ENCODE measurements around the gene NBDY.

Gene NBDY

GRCh38 chrX:56853436-56853835, 124.4 kb downstream of the NBDY start:
- no peak for DNase-seq (ENCODE audit: extremely low read depth, insufficient read length)
- TF ChIP-seq, protein P1, sequence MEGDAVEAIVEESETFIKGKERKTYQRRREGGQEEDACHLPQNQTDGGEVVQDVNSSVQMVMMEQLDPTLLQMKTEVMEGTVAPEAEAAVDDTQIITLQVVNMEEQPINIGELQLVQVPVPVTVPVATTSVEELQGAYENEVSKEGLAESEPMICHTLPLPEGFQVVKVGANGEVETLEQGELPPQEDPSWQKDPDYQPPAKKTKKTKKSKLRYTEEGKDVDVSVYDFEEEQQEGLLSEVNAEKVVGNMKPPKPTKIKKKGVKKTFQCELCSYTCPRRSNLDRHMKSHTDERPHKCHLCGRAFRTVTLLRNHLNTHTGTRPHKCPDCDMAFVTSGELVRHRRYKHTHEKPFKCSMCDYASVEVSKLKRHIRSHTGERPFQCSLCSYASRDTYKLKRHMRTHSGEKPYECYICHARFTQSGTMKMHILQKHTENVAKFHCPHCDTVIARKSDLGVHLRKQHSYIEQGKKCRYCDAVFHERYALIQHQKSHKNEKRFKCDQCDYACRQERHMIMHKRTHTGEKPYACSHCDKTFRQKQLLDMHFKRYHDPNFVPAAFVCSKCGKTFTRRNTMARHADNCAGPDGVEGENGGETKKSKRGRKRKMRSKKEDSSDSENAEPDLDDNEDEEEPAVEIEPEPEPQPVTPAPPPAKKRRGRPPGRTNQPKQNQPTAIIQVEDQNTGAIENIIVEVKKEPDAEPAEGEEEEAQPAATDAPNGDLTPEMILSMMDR (IDR thresholded peaks at IDR 0.05; ENCODE audit: insufficient read depth, low read length, poor library complexity, severe bottlenecking): no peak

DNA sequence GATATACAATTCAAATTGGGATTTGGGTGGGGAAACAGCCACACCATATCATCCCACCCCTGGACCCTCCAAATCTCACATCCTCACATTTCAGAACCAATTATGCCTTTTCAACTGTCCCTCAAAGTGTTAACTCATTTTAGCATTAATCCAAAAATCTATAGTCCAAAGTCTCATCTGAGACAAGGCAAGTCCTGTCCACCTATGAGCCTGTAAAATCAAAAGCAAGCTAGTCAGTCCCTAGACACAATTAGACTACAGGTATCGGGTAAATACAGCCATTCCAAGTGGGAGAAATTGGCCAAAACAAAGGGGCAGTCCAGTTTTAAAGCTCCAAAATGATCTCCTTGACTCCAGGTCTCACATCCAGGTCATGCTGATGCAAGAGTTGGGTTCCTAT, 128.0 kb downstream of the NBDY start:
- no peaks in the 10 kb centered on the region for H3K27me3 ChIP-seq (replicated peaks; ENCODE audit: control insufficient read depth, insufficient read depth, low read length)
- TF ChIP-seq, protein P1 (IDR thresholded peaks at IDR 0.05; ENCODE audit: insufficient read depth, low read length, poor library complexity, severe bottlenecking): no peak
- H3K4me3 ChIP-seq (replicated peaks; ENCODE audit: low read depth, low read length): no peak overlapping the region

More at GRCh38 chrX:56853436-56853835, 124.4 kb downstream of the NBDY start:
- no peaks in the 10 kb centered on the region for H3K36me3 ChIP-seq (ENCODE audit: control insufficient read depth, insufficient read depth, low read length)
- no peaks in the 10 kb centered on the region for H3K27me3 ChIP-seq (replicated peaks; ENCODE audit: control insufficient read depth, insufficient read depth, low read length)
- no peak overlapping the region for H3K4me3 ChIP-seq (replicated peaks; ENCODE audit: low read depth, low read length)

GRCh38 chrX:56860888-56861287, 131.8 kb downstream of the NBDY start:
- DNase-seq (ENCODE audit: extremely low read depth, insufficient read length): no peak
- TF ChIP-seq, protein P1 (IDR thresholded peaks at IDR 0.05; ENCODE audit: insufficient read depth, low read length, poor library complexity, severe bottlenecking): no peak
- H3K27me3 ChIP-seq (replicated peaks; ENCODE audit: control insufficient read depth, insufficient read depth, low read length): no peaks in the 10 kb centered on the region
- no peak overlapping the region for H3K4me3 ChIP-seq (replicated peaks; ENCODE audit: low read depth, low read length)
- no peaks in the 10 kb centered on the region for H3K36me3 ChIP-seq (ENCODE audit: control insufficient read depth, insufficient read depth, low read length)

More for the DNA sequence above, 128.0 kb downstream of the NBDY start:
- DNase-seq (ENCODE audit: extremely low read depth, insufficient read length): no peak
- H3K36me3 ChIP-seq (ENCODE audit: control insufficient read depth, insufficient read depth, low read length): no peaks in the 10 kb centered on the region
